ENCODE data around the gene HOXB4. TPM values are rescaled to one million over a fixed set of nuclear protein-coding genes. Genes with fewer than 3 reads are reported as not detected.

Gene HOXB4
- total and polyA plus RNA-seq, 2 donors from 2014 or later: 4.4 to 22.6 TPM

DNA sequence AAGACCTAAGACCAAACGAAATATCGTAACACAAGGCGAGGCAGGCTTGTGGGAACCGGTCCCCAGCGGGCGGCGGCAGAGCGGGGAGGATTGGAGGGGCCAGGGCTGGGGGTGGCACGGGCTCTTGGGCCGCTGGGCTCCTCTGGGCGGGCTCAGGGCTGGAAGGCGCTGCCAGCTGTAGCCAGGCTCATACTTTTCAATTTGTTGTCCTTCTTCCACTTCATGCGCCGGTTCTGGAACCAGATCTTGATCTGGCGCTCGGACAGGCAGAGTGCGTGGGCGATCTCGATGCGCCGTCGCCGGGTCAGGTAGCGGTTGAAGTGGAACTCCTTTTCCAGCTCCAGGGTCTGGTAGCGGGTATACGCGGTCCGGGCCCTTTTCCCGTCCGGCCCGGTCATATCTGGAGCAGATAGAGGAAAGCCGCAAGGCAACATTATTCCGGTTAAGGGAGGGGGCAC lies 13.9 kb upstream of the HOXB4 start:
- peak overlapping the region; percentile 41 to 61 (median 43) for H3K9ac ChIP-seq (ENCODE audit: low read length in 3 of 3)
- no peaks in the 10 kb centered on the region for H3K27me3 ChIP-seq (ENCODE audit: control insufficient read depth, insufficient read depth, low read length)
- peak in 2 of 5 donors; percentile 68 to 82 for DNase-seq
- intact Hi-C loops (cut with DNase I): loop anchor here (10.0 kb wide), 1 partner anchor 257 kb away; no protein-coding TSS in a partner anchor
- H3K36me3 ChIP-seq (ENCODE audit: control insufficient read depth in 2 of 3, insufficient read depth in 3 of 3, low read length in 3 of 3): peaks cover 0 to 12% (median 3%) of the 10 kb centered on the region in 3 donors
- TF ChIP-seq, protein P1, sequence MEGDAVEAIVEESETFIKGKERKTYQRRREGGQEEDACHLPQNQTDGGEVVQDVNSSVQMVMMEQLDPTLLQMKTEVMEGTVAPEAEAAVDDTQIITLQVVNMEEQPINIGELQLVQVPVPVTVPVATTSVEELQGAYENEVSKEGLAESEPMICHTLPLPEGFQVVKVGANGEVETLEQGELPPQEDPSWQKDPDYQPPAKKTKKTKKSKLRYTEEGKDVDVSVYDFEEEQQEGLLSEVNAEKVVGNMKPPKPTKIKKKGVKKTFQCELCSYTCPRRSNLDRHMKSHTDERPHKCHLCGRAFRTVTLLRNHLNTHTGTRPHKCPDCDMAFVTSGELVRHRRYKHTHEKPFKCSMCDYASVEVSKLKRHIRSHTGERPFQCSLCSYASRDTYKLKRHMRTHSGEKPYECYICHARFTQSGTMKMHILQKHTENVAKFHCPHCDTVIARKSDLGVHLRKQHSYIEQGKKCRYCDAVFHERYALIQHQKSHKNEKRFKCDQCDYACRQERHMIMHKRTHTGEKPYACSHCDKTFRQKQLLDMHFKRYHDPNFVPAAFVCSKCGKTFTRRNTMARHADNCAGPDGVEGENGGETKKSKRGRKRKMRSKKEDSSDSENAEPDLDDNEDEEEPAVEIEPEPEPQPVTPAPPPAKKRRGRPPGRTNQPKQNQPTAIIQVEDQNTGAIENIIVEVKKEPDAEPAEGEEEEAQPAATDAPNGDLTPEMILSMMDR (IDR thresholded peaks at IDR 0.05; ENCODE audit: borderline replicate concordance, extremely low read depth, insufficient read depth): no peak
- peak overlapping the region; percentile 85 to 93 for H3K27ac ChIP-seq (ENCODE audit: low read depth in 2 of 2, low read length in 2 of 2)
- peak overlapping the region in 2 of 3 donors; percentile 59 to 69 for H3K4me3 ChIP-seq (ENCODE audit: low read length in 3 of 3)
- FAIRE-seq: no peak
- H3K9me3 ChIP-seq (ENCODE audit: control insufficient read depth in 2 of 3, insufficient read depth in 1 of 3, low read length in 3 of 3): no peaks in the 10 kb centered on the region
- peaks cover 3 to 15% (median 3%) of the 10 kb centered on the region in 3 donors for H3K4me1 ChIP-seq (ENCODE audit: control insufficient read depth in 2 of 3, insufficient read depth in 2 of 3, low read depth in 1 of 3, low read length in 3 of 3)

DNA sequence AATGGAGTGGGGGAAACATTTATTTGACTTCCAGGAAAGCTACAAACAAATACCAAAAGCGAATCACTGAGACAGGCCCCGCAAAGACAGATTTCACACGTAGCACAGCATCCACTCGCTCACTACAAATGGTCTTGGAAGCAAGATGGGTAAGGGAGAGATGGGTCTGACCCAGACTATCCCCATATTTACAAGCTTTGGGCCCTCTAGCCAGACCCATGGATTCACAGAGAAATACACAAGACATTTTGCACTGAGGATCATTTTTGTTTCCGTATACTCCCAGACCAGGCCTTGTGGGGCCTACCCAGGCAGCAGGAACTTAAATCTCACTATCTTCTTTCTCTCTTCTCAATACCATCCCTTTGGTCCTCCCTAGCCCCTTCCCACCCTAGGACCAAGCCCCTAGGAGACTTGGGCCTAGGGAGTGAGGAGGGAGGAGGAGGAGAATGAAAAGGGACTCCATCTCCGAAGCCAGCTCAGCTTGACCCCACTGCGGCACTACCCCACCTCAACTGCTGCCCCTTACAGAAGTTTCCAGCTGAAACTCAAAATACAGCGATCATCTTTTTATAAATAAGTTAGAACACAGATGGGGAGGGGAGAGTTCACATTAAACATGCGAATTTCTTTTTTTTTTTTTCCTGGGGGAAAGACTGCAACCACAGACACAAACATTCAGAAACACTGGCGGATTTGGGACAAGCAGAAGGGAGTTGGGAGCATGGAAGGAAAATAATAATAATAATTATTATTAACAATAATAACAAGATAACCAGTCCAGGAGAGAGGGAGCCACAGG lies 13.3 kb upstream of the HOXB4 start:
- TF ChIP-seq, protein P1 (IDR thresholded peaks at IDR 0.05; ENCODE audit: borderline replicate concordance, extremely low read depth, insufficient read depth): no peak
- Histone ChIP-seq H3K9me3 (ENCODE audit: control insufficient read depth in 2 of 3, insufficient read depth in 1 of 3, low read length in 3 of 3) (no peaks in the 10 kb centered on the region), H3K36me3 (ENCODE audit: control insufficient read depth in 2 of 3, insufficient read depth in 3 of 3, low read length in 3 of 3) (peaks cover 0 to 12% (median 3%) of the 10 kb centered on the region in 3 donors), H3K4me1 (ENCODE audit: control insufficient read depth in 2 of 3, insufficient read depth in 2 of 3, low read depth in 1 of 3, low read length in 3 of 3) (peaks cover 3 to 17% (median 7%) of the 10 kb centered on the region in 3 donors), H3K9ac (ENCODE audit: low read length in 3 of 3) (peak overlapping the region; percentile 41 to 95 (median 61)), H3K27ac (ENCODE audit: low read depth in 2 of 2, low read length in 2 of 2) (peak overlapping the region; percentile 93 to 98), H3K27me3 (ENCODE audit: control insufficient read depth, insufficient read depth, low read length) (no peaks in the 10 kb centered on the region), H3K4me3 (ENCODE audit: low read length in 3 of 3) (peak overlapping the region; percentile 6 to 93 (median 59))
- intact Hi-C loops (cut with DNase I): loop anchor here (10.0 kb wide), 1 partner anchor 257 kb away; no protein-coding TSS in a partner anchor
- DNase-seq (no peak), FAIRE-seq (no peak)

DNA sequence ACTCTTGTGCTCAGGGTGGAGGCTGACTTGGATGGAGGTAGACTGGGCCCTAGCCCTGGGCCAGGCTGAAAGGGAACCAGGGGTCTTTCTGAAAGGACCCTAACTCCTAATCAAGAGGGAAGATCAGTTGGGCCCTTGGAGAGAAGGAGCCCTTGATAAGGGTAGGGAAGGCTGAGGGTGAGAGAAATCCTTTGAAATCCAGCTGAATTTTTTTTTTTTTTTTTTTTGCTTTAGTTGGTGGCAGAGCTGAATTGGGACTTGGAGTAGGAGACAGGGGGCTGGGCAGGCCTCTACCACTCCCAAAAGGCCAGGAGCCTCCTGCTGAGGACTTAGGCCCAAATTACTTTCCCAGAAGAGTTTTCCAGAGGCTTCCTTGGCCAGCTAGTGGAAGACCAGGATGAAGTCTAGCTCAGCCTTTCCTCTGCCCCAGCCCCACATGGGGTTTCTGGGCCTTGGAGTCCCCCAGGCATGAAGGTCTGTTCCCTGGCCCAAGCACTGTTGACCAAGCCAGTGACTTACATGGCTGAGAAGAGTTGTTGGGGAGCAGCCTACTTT lies 12.5 kb upstream of the HOXB4 start:
- H3K9me3 ChIP-seq (ENCODE audit: control insufficient read depth in 2 of 3, insufficient read depth in 1 of 3, low read length in 3 of 3): no peaks in the 10 kb centered on the region

More for the DNA sequence above, 12.5 kb upstream of the HOXB4 start:
- intact Hi-C loops (cut with DNase I): loop anchor here (10.0 kb wide), 1 partner anchor 256 kb away; no protein-coding TSS in a partner anchor
- H3K4me1 ChIP-seq (ENCODE audit: control insufficient read depth in 2 of 3, insufficient read depth in 2 of 3, low read depth in 1 of 3, low read length in 3 of 3): peaks cover 3 to 17% (median 7%) of the 10 kb centered on the region in 3 donors
- TF ChIP-seq, protein P1 (IDR thresholded peaks at IDR 0.05; ENCODE audit: borderline replicate concordance, extremely low read depth, insufficient read depth): no peak
- H3K27me3 ChIP-seq (ENCODE audit: control insufficient read depth, insufficient read depth, low read length): no peaks in the 10 kb centered on the region
- peaks cover 0 to 8% (median 3%) of the 10 kb centered on the region in 3 donors for H3K36me3 ChIP-seq (ENCODE audit: control insufficient read depth in 2 of 3, insufficient read depth in 3 of 3, low read length in 3 of 3)
- peak overlapping the region; percentile 85 to 95 (median 91) for H3K9ac ChIP-seq (ENCODE audit: low read length in 3 of 3)
- peak overlapping the region; percentile 93 to 98 for H3K27ac ChIP-seq (ENCODE audit: low read depth in 2 of 2, low read length in 2 of 2)
- FAIRE-seq (no peak), DNase-seq (no peak)
- peak overlapping the region; percentile 69 to 93 (median 87) for H3K4me3 ChIP-seq (ENCODE audit: low read length in 3 of 3)
